NCI-H2227 (cell line): ENCODE data around the gene ANKS1B.

ENCODE experiments used
- DNase-seq: peaks from one replicate; lab custom pipeline; 2025; ENCODE audit not compliant: unreplicated experiment; lab: John Stamatoyannopoulos, UW

ANKS1B gene

DNA sequence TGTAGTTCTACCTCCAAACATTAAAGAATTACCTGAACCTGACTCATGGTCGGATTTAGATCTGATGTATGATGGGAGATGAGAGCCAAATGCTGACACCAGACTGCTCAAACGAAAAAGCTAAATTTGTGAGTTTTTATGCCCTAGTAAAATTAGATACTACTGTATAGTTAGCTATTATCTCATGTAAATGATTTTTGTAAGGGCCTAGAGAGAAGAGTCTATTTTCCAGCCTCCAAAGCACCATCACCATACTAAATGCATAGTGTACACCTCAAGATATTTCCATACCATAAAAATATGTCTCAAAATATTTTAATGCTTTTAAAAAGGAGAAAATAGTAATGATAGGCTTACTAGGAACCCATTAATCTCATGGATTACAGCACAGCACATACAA lies 18.3 kb downstream of the ANKS1B start:
- DNase-seq, result no peak

DNA sequence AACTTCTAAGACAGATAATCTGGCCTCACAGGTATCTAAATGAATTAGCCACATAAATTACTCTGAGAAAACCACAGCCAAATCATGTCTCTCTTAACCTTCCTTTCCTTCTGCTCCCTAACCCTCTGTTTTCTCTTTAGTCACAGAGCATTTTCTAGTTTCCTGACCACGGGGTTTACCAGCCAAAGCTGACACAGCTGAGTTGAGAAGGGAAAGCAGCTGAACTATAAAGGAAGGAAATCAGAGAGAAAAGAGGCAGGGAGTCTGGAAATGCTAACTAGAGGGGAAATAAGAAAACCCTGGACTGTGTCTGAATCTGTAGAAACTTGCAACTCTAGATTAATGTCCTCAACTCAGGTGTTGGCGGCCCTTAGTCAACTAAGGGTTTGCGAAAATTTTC lies 24.4 kb downstream of the ANKS1B start:
- DNase-seq, result no peak

DNA sequence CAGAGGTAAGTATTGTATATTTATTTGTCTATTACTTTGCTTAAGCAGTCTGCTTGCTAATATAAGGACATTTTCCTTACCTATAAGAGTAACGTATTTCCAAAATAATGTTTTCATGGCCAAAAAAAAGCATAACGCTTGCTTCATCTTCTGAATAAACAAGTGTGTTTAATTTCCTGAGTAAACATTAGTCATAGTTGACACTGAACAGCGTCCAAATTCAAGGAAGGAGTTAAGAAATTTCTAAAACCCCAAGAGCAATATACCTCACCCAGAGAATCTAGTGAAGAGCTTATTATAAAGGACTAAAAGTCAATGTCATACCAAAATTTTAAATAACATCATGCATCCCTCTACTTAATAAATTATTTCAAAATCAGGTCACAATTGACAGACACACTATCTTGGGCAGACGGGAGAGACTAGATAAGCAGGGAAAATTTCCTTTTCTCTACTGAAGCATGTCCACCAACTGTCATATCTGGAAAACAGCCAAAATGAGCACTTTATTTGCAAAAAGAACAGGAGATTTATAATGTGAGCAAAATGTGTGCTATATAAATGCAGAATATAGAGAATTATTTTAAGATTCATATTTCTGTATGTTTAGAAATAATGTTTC lies 25.1 kb downstream of the ANKS1B start:
- no peak for DNase-seq

DNA sequence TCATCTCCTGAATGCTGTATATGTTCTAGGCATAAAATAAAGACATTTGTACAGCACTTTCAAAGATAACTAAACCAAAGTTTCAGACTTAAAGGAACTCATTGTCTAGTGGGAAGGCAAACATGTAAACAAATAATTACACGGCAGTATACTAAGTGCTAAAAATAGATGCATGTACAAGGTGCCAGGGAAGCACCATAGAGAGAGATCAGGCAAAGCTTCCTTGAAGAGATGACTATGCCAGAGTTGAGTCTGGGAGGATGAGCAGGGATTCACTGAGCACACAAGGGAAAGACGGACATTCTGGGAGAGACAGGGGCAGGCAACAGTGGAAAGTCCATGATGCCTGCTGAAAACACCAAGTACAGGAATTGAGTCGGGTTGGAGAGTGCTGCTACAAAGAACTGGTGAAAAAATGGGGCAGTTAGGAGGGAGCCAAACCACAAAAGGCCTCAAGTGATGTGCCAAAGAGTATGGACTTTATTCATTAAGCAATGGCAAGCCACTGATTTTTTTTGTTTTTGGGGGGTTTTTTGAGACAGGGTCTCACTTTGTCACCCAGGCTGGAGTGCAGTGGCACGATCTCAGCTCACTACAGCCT lies 26.8 kb downstream of the ANKS1B start:
- no peak for DNase-seq

DNA sequence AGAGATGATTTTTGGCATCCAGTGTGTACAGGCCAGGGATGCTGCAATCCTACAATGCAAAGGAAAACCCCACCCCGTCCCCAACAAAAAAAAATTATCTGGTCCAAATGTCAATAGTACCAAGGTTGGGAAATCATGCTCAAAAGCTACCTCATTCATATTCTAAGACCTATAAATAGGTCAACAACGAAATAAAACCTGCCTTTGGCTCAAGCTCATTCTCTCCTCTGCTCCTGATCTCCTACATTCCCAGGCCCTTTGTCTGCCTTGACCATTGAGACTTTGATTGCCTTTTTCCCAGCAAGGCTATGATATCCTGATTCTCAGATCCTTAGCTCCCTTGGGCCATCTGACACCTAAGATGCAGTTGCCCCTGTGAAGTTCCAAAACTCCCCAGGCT lies 30.0 kb downstream of the ANKS1B start:
- DNase-seq, result no peak

DNA sequence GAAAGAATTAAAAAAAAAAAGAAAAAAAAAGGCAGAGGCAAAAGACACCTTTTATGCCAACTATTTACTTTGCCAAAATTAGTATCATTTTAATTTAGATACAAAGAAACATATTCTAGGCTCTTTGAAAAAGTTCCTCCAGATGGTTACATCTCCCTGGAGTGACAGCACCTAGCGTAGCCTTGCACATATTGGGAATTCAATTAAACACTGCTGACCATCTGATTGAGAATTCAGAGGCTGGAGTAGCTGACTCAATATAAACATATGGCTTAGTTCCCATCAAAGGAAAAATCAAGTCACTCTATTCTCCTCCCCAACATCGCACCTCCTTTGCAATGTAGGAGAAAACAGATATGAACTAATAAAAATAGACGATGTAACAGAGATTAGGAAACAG lies 36.4 kb downstream of the ANKS1B start:
- DNase-seq, result no peak

DNA sequence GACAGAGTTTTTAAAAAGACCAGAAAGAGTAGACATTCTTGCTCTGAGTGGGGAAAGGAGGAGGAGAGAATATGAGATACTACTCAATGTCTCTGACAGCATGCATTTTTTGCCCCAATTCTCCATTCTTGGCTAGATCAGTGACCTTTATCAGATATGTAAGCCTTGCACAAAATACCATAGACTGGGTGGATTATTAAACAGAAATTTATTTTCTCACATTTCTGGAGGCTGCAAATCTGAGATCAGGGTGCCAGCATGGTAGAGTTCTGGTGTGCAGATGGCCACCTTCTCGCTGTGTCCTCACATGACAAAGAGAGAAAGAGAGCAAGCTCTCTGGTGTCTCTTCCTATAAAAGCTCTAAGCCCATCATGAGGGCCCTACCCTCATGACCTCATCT lies 38.6 kb downstream of the ANKS1B start:
- no peak for DNase-seq

DNA sequence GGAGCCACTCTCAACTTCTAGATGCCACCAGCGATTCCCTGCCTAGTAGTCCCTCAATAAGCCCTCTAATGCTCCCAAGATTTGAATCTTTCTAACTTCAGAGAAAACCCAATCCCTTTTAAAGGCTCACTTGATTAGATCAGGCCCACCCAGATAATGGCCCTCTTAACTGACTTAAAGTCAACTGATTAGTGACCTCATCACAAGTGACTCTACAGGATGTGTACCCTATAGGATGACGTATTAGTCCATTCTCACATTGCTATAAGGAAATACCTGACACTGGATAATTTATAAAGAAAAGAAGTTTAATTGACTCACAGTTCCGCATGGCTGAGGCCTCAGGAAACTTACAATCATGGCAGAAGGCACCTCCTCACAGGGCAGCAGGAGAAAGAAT lies 49.1 kb downstream of the ANKS1B start:
- no peak for DNase-seq

DNA sequence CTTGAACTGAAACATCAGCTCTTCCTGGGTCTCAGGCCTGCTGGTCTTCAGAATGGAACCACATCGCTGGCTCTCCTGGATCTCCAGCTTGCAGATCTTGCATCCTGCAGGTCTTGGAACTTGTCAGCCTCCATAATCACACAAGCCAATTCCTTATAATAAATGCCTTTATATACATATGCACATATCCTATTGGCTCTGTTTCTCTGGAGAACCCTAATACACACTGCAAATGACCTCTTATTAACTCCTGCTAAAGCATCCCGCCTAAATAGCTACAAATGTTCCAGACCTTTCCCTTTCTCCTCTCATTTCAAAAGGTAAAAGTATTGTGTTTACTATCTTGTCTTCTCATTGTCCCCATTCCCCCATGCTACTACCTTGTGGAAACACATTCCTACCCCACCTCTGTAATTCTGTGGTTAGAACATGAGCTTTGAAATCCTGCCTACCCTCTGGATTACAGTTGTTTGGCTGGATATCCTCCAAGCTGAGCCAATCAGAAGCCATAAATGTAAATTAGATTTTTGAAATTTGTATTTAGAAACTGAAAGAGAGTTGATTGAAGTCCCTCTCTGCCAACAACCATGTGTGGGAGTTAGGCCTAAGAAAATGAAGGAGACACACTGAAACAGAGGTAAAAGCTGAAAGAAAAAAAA lies 58.1 kb downstream of the ANKS1B start:
- no peak for DNase-seq

DNA sequence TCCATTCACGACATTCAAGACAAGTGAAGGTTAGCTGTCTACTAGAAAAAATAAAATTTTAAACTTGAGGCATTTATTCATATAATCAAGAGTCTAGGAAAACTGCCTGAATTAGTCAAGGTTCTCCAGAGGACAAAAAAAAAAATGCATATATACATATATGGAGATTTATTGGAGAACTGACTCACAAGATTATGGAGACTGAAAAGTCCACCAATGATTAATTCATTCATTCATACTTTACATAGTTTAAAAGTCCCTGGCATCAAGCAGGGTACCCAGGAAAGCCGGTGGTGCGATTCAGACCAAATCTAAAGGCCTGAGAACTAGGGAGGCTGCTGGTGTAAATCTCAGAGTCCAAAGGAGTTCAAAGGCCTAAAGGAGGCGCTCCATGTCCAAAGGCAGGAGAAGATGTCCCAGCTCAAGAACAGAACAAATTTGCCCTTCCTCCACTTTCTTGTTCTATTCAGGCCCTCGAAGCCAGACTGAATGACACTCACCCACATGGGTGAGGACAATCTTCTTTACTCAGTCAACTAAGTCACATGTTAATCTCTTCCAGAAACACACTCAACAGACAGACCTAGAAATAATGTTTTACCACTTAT lies 64.3 kb downstream of the ANKS1B start:
- no peak for DNase-seq

DNA sequence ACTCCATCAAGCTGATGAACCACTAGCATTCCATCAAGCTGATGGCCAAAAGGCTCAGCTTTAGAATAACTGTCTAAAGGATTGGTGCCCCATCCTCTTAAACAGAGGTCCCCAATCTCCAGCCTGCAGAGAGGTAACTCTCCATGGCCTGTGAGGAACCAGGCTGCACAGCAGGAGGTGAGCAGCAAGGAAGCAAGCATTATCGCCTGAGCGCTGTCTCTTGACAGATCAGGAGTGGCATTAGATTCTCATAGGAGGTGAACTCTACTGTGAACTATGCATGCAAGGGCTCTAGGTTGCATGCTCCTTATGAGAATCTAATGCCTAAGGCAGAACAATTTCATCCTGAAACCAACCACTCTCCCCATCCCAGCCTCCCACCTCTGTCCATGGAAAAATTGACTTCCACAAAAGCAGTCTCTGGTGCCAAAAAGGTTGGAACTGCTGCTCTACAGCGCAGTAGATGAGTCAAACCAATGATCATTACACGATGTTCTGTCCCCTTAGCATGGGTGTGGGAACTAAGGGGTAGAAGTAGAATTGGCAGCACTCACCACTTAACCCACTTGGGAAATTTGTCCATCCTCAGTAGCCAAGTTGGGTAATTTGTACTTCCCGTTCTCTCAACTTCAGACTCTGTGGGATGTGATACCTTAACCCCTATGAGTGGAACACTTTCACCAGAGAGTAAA lies 66.9 kb downstream of the ANKS1B start:
- no peak for DNase-seq

DNA sequence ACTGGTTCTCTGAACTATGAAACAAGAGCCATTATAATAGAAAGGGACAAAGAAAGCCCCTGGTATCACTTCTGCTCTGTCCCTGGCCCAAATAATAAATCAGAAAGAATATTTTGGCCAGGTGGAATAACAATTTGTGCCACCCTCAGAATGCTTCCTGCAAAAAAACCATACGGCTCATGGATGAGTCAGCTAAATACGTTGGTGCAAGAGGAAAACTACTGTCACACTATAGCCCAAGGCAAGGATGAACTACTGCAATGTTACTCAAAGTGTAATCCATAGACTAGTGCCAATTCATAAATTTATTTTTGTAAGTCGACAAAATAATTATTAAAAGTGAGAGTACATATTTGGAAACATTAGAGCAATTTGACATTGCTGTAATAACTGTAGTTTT lies 68.2 kb downstream of the ANKS1B start:
- DNase-seq, result no peak

DNA sequence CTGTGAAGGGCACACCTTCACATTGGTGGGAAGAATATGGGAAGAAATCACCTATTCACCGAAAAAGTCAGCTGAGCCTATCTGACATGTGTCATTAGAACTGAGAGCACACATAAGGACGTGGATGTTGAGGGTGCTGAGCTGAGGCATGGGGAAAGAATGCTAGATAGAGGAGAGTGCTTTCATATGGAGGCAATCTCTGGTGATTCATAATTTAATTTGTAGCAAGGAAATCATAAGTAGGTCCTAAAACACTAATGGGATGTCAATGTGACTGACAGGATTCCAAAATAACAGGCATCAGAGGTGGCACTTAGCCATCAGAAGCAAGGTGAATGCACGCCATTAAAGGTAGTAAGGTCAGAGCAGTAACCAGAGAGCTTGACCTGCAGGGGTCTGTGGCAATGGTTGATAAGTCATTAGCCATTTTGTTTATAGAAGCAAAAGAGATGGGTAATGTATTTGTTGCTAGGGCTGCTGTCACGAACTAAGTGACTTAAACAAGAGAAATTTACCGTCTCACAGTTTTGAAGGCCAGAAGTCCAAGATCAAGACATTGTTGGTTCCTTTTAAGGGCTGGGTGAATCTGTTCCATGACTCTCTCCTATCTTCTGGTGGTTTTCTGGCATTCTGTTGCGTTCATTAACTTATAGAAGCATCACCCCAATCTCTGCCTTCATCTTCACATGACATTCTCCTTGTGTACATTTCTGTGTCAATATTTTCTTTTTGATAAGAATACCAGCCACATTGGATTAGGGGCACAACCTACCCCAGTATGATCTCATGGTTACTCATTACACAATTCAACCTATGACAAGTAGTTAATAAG lies 69.3 kb downstream of the ANKS1B start:
- no peak for DNase-seq

DNA sequence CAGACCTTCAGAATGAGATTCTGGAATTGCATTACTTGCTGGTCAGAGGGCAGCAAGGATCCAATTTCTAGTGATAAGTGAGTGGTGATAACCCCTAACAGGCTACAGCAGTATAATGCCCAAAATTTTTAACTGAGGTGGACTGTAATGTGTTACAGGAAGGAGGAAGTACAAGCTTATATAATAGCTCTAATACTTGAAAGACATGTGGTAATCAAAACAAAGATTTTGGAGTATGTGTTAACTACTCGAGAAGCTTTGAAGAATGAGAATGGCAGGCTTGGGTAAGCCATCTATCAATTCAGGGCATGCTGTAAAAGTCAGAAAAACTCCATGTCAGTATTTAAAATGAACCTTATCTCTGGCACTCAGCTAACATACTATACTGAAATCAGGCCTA lies 70.5 kb downstream of the ANKS1B start:
- DNase-seq, result no peak

DNA sequence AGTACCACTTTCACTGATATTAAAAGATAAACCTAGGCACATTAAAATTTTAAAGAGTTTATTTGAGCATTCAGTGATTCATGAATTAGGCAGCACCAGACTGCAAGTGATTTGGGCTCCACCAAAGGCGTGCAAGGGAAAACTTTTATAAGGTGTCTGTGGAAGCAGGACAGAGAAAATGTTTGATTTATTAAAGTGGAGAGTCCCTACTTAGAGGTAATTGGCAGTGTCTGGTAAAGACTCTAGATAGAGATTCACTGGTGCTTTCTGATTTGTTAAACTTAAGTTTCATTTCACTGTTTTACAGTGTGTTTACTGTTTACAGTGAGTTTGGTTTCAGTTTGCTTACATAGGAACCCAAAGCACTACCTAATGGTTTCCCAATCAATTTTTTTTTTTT lies 72.8 kb downstream of the ANKS1B start:
- no peak for DNase-seq

DNA sequence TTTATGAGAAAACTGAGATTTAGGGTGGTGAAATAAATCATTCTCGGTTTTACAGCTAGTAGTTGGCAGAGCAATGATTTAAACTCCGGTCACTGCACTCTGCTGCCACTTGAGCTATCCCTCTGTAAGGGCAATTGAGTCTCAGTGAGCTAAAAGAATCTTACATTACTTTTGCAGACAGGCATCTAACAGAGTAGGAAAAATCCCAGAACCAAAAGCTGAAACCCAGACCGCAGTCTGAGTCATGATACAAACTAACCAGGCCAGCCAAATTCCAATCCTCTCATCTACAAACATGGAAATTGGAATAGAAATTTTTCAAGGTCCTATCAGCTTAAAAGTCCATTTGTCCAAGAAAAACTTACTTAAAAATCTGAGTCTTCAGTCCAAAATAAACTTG lies 73.7 kb downstream of the ANKS1B start:
- no peak for DNase-seq

DNA sequence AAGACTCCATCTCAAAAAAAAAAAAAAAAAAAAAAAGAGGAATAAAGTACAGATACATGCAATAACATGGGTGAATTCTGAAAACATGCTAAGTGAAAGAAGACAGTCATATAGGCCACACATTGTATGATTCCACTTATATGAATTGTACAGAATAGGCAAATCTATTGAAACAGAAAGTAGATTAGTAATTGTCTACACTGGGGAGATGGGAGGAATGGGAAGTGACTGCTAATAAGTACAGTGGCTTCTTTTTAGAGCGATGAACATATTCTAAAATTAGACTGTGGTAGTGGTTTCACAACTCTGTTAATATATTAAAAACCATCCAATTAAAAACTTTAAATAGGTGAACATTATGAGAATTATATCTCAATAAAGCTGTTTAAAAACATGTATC lies 74.4 kb downstream of the ANKS1B start:
- DNase-seq, result no peak

DNA sequence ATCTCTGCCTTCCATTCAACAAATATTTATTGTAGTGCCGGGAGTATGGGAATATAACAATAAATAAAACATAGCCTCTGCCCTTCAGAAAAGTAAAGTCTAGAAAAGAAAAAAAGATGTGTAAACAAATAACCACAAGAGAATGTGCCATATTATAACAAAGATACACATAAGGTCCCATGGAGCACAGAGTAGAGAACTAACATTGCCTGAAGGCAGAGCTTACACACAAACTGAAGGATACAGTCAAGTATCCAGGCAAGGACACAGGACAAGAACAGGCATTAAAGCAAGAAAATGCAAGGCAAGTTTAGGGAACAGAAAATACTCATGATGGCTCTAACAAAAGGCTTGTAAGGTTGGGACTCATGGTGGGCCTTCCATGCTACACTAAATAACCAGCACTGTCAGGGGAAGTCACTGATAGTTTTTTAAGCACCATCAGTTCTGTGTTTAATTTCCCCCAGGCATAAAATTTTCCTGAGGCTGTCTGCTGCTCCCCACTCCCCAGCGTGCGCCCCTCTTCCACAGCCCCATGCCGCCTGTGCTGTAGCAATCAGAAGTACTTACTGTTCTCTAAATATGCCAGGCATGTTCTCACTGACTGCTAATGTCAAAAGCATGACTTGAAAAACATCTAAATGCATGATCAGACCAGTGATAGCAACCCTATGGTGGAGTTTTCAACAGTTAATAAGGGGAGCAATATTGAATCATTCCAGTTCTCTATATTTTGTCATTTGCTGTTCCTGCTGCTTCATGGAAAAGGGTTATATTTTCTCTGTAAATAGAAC lies 77.8 kb downstream of the ANKS1B start:
- DNase-seq, result no peak

DNA sequence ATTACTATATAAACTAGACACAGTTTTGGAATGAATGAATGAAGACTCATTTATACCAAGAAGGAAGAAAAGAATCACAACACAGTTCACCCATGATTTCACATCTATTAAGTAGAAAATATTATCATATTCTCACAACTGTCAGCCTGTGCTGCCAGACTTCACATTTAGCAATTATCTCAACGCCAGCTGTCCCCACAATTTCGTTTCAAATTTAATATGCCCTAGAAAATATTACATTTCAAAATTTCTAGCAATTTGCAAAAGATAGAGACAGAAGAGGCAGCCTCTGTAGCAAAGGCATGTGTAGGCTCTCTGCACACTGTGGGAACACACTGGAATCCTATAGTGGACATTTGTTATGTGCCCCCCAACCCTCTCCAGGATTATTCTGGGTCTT lies 83.6 kb downstream of the ANKS1B start:
- DNase-seq, result no peak

DNA sequence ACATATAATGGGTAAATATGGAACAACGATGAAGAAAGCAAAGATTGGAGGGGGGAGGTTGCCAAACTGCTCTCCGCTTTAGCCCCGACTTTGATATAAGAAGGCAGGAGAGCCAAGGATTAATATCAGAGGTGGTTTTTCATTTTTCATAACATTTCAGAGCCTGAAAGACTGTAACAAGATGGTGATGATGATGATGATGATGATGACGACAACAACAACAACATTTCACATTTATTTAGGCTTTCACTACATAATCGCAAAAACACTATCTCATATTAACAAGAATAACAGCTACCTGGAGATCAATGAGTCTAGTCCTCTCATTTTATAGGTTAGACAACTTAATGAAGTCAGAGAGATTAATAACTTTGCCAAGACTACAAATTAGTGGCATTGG lies 86.1 kb downstream of the ANKS1B start:
- DNase-seq, result no peak
